ENCODE data around the gene UNC13C.

UNC13C gene

GRCh38 chr15:54502416-54503075 lies 524.3 kb downstream of the UNC13C start:
- DNase-seq, result no peak

DNA sequence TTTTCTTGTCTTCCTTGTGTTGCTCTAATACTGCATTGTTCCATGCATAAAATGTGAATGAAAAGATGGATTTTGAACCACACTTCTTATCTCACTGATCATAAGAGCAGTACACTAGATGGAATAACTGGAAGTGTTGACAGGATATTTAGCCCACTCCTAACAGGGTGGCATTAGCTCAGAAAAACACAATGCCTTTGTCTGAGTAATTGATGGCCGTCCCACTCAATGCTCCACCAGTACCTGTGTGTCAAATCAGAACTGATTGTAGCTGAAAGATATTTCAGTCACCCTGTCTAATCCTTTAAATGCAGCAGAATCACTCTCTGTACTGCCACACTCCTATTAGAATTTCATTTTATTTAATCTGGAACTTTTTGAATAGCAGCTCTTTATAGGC lies 526.5 kb downstream of the UNC13C start:
- DNase-seq, result no peak

GRCh38 chr15:54506977-54507524 lies 528.8 kb downstream of the UNC13C start:
- DNase-seq, result no peak

DNA sequence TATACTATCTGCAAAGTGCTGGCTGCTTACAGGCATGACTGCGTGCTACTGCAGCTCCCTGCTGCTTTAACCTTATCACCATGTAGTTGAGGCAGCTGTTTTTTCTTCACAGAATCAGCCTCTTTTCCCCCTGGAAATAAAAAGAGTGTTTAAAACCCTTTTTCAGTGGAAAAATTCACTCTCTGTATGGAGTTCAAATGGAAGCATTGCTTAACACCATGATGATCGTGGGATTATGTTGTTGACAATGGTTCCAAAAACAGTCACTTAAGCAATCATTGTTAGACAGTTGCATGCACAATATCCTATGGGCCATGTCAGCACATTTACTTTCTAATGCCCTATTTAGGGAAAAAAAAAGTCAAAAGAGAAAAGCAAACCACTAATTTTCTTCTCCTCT lies 536.4 kb downstream of the UNC13C start:
- DNase-seq, result no peak

DNA sequence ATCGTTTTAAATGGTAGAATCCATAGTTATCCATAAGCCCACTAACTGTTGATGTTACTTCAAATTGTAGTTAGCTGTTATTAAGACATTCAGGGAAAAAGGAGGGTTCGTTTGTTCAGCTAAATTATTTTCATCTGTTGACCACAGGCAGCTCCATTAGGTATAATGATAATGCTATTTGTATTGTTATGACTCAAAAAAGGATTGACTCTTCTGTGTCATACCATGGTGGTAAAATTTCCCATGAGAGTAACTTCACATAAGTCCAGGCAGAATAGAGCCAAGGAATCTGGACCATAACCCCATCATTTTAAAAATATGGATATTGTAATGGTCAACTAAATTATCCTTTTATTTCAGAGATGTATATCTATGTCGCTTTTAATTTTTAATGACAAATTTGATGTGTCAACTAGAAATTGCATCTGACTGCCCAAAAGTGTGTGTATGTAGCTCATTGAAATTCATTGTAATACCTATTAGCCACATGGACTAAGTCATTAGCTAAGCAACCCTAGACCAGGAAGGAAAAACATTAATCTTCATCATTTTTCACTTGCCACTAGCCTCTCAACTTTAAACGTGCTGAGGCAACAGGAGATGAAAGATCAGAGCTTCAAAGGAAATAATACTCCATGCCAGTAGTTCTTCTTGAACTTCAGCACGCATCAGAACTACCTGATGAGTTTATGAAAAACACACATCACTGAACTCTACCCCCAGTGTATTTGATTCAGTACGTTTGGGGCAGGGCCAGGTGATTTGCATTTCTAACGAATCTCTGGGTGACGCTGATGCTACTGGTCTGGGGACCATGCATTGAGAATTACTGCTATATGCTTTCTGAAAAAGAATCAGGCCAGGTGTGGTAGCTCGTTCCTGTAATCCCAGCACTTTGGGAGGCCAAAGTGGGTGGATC lies 537.7 kb downstream of the UNC13C start:
- DNase-seq, result no peak

- no peak for DNase-seq
These were observed 539.1 kb downstream of the UNC13C start for GRCh38 chr15:54517366-54517765.

GRCh38 chr15:54518156-54518882 lies 540.1 kb downstream of the UNC13C start:
- DNase-seq, result no peak

DNA sequence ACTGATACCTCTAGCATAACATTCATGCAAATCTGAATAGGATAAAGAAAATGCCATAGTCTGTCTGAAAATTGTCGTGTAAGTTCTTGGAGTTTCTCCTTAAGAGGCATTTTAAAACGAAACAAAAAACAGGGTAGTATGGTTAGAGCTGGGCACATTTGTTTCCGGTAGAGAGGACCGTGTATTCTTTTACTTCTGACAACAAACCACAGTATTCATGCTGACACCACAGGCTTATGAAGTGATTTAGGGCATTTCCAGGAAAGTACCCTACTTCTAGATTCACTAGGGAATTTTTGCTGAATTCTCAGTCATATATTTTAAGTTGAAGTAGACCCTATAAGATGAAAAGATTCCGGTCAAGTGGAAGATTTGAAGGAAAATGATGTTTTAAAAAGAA lies 541.3 kb downstream of the UNC13C start:
- DNase-seq, result no peak

GRCh38 chr15:54520616-54521015 lies 542.4 kb downstream of the UNC13C start:
- no peak for DNase-seq

DNA sequence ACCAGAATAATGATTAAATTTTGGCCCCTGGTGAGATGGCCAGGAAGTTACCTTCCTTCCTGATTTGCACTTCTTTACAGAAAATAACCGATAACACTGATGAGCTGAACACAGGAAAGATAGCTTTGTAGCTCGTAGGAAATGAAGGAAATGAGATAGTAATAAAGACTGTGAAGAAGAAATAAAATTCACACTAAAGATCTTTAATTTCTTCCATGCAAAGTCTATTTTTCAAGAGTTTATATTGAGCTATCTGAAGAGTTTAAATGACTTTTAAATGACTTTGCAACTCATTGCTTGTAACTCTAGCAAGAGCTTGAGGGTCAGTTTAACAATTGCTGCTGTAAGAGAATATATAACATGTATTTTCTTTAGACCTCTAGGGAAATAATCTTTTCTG lies 543.0 kb downstream of the UNC13C start:
- DNase-seq, result no peak

- DNase-seq, result no peak
These were observed 549.8 kb downstream of the UNC13C start for GRCh38 chr15:54528021-54528420.

- no peak for DNase-seq
These were observed 562.5 kb downstream of the UNC13C start for GRCh38 chr15:54540721-54541120.

GRCh38 chr15:54547491-54547890 lies 569.2 kb downstream of the UNC13C start:
- DNase-seq, result no peak

DNA sequence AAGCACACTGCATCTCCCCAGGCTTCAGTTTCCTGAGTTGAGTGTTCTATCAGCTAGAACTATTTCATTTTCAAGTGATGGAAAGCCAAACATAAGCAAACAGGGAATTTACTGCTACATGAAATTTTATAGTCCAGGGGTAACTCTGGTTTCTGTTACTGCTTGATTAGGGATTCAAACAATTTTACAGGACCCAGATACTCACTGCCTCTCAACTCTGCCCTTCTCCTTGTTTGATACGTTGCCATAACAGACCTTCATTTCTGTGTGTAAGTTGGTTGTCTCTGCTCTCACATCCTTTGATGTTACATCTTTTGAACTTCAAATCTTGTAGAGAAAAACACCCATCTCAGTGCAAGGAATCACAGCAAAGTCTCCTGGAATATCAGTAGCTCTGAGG lies 572.7 kb downstream of the UNC13C start:
- no peak for DNase-seq

GRCh38 chr15:54556231-54556630 lies 578.0 kb downstream of the UNC13C start:
- no peak for DNase-seq

DNA sequence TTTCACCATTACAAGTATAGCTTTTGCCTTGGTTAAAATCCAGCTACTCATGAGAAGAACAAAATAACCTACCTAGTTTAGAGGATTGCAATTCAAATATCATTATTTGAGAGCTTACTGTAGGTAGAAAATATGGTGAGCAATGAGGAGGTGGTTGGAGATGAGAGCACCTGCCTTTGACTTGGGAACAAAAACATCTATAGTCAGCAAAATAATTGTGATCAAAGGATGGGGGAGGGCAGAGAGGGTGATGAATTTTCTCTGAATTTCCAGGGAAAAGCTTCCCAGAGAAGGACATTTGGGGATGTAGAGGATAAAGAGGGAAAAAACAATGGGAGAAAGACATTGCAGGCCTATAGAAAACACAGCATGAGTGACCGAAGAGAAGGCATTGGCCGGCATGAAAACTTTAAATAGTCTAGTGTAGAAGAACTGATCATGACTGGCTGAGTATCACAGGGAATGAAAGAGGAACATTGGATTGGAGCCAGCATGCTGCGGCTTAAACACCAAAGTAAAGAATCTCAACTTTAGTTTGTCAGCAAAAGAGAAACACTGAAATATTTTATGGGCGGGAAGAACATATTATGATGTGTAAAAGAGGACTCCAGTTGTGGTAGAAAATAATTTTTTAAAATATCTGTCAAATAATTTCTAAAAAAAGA lies 581.3 kb downstream of the UNC13C start:
- no peak for DNase-seq

DNA sequence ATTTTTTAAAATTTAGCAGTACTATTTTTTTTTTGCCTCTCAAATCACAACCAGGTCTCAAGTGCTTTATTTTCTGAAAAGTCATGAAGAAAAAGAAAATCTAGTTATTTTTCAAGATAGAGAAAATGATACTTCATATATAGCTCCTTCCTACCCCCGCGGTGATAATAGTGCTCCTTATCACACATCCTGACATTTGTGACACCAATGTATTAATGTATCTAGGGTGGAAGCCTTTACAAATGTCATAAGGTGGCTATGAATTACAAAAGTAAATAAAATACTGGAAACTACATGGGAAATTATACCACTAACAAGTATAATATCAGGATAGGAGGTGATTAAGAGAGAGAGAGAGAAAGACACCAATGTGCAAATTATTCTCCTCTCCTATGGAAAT lies 582.2 kb downstream of the UNC13C start:
- DNase-seq, result no peak

GRCh38 chr15:54564166-54564565 lies 585.9 kb downstream of the UNC13C start:
- no peak for DNase-seq

DNA sequence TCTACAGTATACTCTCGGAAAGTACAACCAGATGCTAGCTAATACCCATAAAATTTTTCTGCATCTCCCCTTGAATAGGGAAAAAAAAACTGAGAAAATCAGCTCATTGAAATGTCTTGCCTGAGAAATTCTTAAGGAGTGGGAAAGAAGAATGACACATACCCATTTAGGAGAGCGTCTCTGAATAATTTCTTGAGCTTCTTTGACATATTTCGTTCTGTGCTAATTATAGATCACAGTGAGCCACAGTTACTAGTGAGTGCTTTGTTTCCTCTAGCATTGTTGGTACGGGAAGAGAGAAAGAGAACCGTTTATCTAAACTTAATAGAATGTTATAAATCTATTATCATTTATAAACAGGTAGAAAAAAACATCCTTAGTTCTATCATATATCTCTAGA lies 588.4 kb downstream of the UNC13C start:
- no peak for DNase-seq

DNA sequence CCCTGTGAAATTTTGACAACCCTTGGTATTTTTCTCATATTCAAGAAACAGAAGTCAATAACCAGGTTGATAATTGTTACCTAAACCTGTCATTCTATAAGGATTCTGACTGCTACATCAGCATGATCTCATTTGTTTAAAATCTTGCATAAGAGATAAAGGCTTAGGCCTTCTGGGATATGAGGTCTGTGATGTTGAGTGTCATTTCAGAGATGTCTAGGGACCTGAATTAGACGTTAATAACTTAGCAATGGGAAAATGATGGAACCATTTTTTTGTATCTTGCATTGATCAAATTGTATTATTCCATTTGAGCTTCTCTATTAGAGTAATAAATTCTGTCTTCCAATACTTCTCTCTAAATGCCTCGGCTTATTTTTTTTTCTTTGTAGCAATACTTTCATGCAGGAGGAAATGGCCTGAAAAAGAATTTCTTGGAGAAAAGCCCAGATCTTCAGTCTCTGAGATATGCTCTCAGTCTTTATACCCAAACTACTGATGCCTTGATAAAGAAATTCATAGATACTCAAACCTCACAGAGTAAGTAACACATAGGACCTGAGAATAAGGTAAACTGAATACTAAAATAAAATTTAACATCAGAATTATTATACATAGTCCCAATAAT lies 589.3 kb downstream of the UNC13C start:
- DNase-seq, result no peak

- no peak for DNase-seq
These were observed 590.1 kb downstream of the UNC13C start for GRCh38 chr15:54568381-54568780.

GRCh38 chr15:54571576-54571975 lies 593.3 kb downstream of the UNC13C start:
- DNase-seq, result no peak
